Middle frontal gyrus (tissue), 1 donor: ENCODE measurements around the gene COL16A1.

Experiments
- DNase-seq: peaks from one replicate; pipeline ENCODE4 v3.0.0-alpha.2; 2015; ENCODE audit warnings: low spot score; ENCODE audit errors: extremely low spot score

COL16A1 gene

DNA sequence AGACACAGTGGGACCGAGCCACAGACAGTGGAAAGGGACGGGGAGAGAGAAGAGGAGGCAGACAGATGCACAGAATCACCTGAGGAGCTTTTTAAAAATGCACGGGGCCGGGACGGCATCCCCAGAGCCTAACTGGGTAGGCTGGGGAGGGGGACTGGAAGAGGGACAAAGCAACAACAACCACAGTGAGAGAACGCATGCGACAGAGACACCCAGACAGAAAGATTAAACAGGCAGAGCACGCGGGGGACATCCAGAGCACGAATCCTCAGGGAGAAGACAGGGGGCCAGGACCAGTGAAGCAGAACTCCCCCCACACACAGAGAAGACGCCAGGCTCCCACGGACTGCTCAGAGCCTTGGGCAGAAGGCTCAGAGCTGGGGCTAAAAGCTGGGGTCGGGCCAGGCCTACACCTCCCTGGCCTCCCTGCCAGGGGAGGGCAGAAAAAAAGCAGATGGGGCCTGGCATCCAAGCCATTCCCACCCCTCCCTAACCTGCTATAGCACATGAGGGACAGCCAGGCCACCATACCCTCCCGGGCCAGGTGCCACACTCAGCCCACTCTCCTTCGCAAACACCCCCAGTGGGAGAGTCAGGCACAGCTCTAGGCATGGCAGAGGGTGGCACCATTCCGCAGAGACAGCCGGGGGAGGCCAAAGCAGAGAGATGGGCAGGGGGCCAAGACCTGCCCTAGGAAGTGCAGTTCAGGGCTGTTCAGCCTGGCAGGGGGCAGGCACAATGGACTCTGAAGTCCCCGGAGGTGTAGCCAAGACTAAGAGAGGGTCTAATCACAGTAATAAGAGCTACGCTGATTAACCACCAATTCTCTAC, 29.8 kb upstream of the COL16A1 start:
- no peak for DNase-seq

- no peak for DNase-seq
Observed at GRCh38 chr1:31732751-31733289, 29.0 kb upstream of the COL16A1 start.

DNA sequence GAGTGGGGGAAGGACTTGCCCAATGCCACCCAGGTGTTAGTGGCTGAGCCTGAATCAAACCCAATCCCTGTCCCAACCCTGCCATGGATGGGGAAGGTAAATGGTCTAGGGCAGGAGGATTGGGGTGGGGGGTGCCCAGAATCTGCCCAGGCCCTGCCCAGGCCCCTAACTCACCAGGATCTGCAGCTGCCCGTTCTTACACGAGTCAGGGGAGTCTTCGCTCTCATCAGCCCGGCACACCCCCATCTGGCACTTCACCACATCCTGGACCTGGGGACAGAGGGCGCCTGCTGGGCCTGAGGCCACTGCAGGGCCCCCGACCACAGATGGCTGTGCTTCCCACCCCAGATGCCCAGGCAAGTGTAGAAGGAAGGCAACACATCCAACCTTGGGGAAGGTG, 28.5 kb upstream of the COL16A1 start:
- no peak for DNase-seq

- no peak for DNase-seq
Observed at GRCh38 chr1:31731049-31731565, 27.3 kb upstream of the COL16A1 start.

GRCh38 chr1:31730336-31731048, 26.7 kb upstream of the COL16A1 start:
- DNase-seq = no peak

DNA sequence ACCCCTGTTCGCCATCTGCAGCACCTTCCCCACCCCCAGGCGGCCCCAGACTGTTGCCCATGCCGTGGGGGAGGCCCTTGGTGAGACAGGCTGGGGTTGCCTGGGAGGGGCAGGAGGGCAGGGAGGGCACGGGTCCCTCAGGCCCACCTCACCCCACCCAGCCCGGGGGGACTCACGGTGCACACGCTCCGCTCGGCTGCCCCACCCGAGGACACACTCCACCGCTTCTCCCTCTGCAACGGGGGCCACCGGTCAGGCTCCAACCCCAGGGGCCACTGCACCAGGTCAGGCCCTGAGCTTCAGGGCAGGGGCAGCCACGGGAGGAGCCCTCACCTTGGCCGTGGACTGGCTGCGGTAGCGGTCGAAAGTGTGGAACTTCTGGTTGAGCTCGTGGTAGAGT, 24.0 kb upstream of the COL16A1 start:
- DNase-seq = no peak

GRCh38 chr1:31727195-31727594, 23.4 kb upstream of the COL16A1 start:
- no peak for DNase-seq

- no peak for DNase-seq
Observed at GRCh38 chr1:31726715-31727114, 22.9 kb upstream of the COL16A1 start.

- DNase-seq = no peak
Observed at GRCh38 chr1:31725777-31726535, 22.1 kb upstream of the COL16A1 start.

DNA sequence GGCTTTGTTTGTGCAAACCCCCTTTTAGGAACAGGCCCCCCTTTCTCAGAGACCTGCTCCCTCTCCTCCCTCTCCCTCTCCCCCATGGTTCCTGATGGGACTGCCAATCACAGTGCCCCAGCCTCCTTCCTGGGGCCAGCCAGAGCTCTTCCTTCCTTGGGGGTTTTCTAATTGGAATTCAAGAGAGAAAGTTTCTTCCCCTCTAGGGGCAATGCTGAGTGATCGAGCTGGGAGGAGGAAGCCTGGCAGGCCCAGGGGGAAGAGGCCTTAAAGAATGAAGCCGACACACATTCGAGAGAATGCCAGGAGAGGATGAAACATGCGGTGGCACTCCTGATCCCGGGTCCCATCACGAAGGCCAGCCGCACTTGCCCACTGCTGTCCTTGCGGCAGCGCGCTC, 21.3 kb upstream of the COL16A1 start:
- DNase-seq = no peak

DNA sequence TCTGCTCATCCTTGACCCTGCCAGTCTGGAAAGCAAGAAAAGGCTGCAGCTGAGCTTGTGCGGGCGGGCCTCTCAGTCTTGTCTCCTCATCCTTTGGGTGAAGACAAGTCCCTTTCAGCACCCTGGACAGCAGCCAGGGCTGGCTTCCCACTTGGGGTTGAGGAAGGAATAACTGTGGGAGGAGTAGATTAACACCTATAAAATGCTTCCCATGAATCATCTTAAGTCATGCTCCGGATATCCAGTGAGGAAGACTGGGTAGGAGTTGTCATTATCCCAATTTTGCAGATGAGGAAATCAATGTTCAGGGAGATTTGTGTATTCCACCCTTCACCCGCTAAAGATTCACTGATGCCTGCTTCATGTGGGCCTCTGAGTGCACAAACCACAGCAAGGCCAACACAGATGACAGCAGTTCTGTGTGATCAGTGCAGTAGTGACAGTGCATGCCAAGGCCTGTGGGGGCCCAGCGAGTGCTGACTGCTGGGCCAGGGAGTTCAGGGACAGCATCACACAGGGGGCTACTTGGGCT, 20.1 kb upstream of the COL16A1 start:
- DNase-seq = peak; percentile 56

- no peak for DNase-seq
Observed at GRCh38 chr1:31718327-31718897, 14.6 kb upstream of the COL16A1 start.

GRCh38 chr1:31717341-31717740, 13.5 kb upstream of the COL16A1 start:
- no peak for DNase-seq

- DNase-seq = no peak
Observed at GRCh38 chr1:31715873-31716220, 12.0 kb upstream of the COL16A1 start.

- DNase-seq = peak; percentile 56
Observed at GRCh38 chr1:31715087-31715872, 11.5 kb upstream of the COL16A1 start.

- DNase-seq = no peak
Observed at GRCh38 chr1:31714442-31715086, 10.7 kb upstream of the COL16A1 start.

GRCh38 chr1:31712630-31713029, 8.8 kb upstream of the COL16A1 start:
- no peak for DNase-seq

GRCh38 chr1:31712068-31712467, 8.3 kb upstream of the COL16A1 start:
- no peak for DNase-seq

DNA sequence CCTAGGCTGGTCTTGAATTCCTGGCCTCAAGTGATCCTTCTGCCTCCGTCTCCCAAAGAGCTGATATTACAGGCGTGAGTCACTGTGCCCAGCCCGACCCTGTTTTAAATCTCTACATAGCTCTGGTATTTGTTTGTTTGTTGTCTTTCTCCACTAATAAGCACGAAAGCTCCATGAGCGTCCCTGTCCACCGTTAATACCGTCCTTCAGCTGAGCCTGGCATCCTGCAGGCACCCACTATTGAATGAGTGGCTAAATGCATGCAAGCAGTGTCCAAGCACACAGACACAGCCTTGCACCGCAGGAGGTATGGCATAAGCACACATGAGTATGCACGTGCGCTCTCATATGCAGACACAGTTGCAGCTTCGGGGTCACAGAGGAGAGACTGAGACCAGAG, 4.5 kb upstream of the COL16A1 start:
- no peak for DNase-seq

GRCh38 chr1:31707711-31708110, 3.9 kb upstream of the COL16A1 start:
- DNase-seq = no peak
